ENCODE data around the gene LDLRAP1.
"Not testable (repeated sequence)": the region's sequence is repeated elsewhere in the genome, so short reads cannot be mapped to it uniquely, and the experiment has no call there.

Gene LDLRAP1, protein sequence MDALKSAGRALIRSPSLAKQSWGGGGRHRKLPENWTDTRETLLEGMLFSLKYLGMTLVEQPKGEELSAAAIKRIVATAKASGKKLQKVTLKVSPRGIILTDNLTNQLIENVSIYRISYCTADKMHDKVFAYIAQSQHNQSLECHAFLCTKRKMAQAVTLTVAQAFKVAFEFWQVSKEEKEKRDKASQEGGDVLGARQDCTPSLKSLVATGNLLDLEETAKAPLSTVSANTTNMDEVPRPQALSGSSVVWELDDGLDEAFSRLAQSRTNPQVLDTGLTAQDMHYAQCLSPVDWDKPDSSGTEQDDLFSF

DNA sequence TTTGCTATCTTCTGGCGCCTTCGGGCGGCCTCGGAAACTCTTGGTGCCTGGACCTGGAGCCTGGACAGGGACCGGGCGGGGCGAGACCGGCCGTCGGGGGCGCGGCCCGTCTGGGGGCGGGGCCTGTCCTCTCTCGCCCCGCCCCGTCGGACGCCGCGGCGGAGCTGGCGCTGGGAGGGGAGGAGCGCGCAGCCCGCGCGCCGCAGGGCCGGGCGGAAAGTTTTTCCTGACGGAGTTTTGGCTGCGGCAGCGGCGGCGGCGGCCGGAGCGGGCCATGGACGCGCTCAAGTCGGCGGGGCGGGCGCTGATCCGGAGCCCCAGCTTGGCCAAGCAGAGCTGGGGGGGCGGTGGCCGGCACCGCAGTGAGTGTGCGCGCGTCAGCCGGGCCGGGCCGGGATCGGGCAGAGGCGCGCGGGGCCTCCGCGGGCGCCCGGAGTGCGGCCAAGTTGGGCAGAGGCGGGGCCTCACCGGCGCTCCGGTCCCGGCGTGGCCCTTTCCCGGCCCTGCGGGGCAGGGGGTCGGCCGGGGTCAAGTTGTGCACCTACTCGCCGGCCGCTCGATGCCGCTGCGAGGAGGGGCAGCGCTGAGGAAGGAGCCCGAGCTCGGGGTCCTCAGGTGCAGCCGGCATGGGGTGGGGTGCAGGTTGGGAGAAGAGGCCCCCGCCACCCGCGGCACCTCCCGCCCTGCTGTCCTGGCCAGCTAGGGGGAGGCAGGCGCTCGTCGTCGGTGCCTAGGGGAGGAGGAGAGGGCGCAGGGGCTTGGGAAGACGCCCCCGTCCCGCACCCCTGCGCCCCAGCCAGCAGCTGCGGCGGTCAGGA, at the start of gene LDLRAP1:
LDLRAP1 (plus strand) TSS at position 182 of the 818 bp plus-strand sequence; CDS start at position 275, 93 bp downstream.
- no peak for DNase-seq

GRCh38 chr1:25494952-25495351, 48.5 kb upstream of the LDLRAP1 start:
- DNase-seq = no peak

DNA sequence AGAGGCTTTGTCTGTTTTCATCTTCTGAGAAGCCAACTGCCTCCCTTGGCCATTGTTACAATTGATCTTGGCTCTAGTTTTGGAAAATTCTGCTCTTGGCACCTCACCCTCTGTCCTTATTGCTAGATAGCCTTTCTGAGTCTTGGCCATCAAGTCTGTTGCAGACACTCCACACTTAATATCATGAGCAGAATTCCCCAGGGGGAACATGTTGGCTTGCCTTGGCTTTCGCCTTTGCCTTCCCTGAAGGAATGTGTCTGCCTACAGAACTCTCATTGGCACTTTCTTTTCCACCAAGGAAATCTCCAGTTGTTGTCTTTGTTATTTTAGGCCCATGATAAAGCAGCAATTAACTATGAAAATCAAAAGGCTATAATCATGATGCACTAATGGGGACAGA, 42.7 kb upstream of the LDLRAP1 start:
- DNase-seq = no peak

- no peak for DNase-seq
Measured at GRCh38 chr1:25501235-25502058, 42.0 kb upstream of the LDLRAP1 start.

DNA sequence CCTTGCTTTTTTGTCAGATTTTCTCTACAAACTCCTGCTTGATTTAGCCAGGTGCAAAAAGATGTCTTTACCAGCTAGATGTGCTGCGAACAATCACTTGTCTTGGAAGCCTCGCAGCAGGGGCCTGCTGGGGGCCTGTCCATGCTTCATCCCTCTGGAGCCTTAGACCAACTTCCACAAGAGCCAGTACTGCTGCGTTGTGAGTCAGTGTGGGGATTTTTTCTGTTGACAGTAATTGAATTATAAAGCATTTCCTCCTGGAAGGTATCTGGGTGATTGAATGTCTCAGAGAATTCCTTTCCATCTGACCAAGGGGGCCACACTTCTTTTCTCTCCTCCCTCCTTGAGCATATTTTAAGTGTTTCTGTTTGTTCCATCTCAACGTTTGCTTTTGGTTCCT, 40.4 kb upstream of the LDLRAP1 start:
- DNase-seq = no peak

GRCh38 chr1:25503551-25504426, 39.6 kb upstream of the LDLRAP1 start:
- DNase-seq = no peak

DNA sequence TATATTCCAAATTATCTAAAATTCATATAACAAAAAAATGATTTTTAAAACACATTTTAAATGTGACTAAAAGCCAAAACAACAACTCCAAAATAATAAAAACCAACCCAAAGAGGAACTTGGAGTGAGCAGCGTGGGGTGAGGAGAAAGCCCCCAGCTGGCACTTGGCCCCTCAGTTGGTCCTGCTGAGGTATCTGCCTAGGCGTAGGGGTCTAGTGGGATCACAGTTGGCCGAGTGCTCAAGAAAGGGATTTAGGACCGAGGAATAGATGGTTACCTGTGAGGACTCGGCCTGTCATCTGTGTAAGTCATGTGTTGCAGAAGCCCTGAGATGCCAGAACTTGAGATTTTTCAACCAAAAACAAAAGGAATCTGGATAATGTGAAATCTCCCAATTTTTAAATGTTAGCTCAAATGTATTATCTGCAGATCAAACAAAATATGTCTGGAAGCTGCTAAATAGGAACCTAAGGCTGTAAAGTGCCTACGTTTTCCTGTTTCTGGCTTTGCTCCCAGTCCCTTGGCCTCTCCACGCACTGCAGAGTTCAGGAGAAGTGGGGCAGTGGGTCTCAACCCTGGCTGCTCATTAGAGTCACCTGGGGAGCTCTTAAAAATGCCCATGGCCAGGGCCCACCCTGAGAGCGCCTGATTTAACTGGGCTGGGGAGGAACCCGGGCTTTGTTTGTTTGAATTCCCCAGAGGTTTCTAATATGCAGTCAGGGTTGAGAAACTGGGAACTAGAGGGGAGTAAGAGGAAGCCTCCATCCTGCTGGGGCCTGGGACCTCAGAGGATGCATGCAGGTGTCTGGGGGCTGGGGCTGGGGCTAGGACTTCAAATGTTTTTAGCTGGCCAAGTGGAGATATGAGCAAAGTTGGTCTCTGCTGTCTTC, 38.5 kb upstream of the LDLRAP1 start:
- DNase-seq = no peak

DNA sequence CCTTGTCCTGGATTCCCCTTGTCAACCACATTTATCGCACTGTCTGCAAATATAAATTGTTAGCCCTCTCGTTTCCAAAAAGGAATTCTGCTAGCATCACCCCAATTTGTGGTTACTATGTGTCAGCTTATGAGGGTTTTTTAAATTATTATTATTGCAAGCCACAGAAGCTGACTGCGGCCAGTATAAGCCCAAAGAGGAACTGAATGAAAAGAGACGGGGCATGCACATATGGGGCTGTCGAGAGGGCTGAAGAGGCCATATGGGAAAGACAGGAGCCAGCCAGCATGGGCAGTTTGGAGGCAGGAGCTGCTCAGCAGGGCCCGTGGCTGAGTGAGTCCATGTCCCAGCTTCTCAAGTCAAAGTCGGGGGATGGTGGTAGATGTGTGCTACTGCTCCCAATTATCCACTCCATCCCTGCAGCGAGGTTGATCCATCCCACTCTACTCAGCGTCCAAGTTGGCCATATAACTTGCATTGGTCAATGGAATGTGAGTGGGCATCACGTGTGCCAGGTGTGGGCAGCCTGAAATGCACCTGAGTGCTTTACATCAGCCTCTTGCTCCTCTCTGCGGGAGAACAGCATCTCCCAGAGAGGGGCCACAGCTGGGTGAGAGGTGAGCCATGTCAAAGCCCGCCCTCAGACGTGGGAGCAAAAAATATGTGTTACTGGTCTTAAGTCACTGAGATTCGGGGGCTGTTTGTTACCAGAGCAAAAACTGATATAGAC, 37.6 kb upstream of the LDLRAP1 start:
- DNase-seq = no peak

- DNase-seq = not testable (repeated sequence)
Measured at GRCh38 chr1:25506566-25507463, 36.6 kb upstream of the LDLRAP1 start.

GRCh38 chr1:25513666-25514065, 29.7 kb upstream of the LDLRAP1 start:
- DNase-seq = no peak

DNA sequence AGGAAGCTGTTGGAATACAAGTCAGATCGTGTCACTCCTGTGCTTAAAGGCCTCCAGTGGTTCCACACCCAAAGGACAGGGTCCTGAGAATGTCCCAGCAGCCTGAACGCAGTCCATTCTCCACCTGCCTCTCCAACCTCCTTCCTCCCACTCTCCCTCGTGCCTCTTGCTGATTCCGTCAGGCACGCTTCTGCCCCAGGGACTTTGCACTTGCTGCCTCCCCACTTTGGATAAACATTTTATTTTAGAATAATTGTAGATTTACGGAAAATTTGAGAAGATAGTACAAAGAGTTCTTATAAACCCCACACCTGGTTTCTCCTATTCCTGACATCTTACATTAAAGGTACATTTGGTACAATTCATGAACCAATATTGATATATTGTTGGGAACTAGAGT, 28.4 kb upstream of the LDLRAP1 start:
- no peak for DNase-seq

- no peak for DNase-seq
Measured at GRCh38 chr1:25516686-25517085, 26.7 kb upstream of the LDLRAP1 start.

DNA sequence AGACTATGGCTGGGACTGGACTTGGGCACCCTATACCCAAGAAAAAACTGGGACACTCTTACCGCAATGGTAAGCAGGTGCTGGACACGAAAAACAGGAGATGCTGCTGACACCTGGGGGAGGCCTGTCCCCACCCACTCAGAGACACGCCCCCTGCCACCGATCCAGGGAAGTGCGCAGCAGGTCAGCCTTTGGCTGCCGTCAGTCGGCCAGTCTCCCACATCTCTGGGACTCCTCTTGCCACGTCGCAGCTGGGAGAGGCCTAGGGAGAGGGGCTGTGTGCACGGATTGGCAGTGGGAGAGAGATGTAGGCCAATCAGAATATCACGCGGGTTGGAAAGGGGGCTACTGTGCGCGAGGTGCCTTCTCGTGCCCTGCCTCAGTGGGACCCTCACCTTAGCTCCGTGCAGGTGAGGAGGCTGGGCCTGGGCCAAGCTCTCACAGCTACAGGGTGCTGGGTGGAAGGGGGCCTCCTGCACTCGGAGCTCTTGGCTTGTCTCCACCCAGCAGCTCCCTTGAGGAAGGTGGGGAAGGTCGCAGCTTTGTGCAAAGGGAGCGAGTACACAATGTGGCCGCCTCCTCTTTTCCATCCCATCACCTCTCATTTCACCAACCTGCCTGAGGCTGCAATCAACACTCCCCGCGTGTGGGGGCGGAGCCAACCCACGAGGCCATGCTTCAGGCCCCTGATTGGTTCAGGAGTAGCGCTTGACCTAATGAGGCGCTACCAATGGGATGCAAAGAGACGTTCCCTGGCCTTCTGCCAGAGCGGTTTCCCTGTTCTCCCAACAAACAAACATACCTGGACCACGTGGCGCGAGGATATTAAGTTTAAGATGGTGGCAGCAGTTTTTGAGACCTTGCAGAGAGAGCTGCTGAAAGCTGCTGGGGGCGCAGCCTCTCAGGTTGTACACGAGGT, 25.7 kb upstream of the LDLRAP1 start:
- DNase-seq = no peak

GRCh38 chr1:25519624-25520023, 23.8 kb upstream of the LDLRAP1 start:
- no peak for DNase-seq

DNA sequence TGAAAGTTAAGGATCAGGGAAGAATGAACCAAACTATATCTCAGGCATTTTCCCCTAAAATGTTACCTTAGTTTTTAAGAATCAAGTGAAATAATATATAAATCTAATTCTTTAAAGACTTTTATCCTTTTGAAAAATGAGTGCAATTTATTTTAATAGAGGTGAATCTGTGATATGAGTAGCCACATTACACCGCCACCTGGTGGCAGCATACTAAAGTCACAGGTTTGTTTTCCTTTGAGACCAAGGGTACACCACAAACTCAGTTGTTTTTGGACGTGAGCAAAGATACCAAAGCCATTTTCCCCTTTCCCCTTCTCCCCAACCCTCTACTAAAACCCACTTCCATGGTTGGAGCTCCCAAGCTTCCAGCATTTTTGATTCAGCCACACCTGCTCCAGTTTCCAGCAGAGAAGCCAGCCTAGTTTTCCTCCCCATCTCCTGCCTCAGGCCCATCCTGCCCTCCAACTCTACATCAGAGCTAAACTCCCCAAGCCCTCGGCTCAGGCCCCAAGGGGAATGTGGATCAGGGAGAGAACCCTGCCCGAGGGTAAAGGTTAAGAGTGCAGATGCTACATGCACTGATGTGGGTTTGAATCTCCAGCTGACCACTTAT, 22.9 kb upstream of the LDLRAP1 start:
- DNase-seq = no peak

GRCh38 chr1:25522031-25522655, 21.3 kb upstream of the LDLRAP1 start:
- DNase-seq = no peak

GRCh38 chr1:25523542-25523941, 19.9 kb upstream of the LDLRAP1 start:
- DNase-seq = no peak

Data from SIG-M5 (cell line).